Testis (tissue), 2 donors: ENCODE measurements around the gene JTB.

ENCODE experiments used
- POLR2A ChIP-seq: fragments of 450-650 bp; IDR thresholded peaks from one replicate; pipeline ENCODE4 v1.6.1; 2017; ENCODE audit warnings: antibody characterized with exemption, mild to moderate bottlenecking, moderate library complexity
- TF ChIP-seq, protein P1 (sequence below), 3 experiments: fragments of 450-650 bp in 2 of 3; fragments of 200-600 bp in 1 of 3; sonication (generic) in 1 of 3; IDR thresholded peaks; one replicate each; pipeline ENCODE4 v1.5.1; 2016 to 2019; ENCODE audit warnings: antibody characterized with exemption in 3 of 3, mild to moderate bottlenecking in 2 of 3, moderate library complexity in 1 of 3

DNA sequence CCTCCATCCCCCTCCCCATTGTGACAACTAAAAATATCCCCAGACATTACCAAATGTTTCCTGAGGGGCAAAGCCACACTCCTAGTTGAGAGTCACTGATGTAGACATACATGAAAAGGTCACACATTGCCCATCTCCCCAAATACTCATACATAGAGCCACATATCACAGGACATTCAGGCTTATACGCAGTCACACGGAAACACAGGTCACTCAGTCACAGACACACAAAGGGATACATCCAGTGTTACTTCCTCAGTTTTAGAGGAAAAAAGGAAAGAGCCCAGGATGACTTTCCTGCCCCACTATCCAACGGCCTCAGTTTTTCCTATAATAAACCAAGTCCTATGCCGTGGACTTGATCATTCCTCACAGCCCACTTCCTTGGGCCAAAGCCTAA is 16.1 kb downstream of the JTB start:
- TF ChIP-seq, protein P1, sequence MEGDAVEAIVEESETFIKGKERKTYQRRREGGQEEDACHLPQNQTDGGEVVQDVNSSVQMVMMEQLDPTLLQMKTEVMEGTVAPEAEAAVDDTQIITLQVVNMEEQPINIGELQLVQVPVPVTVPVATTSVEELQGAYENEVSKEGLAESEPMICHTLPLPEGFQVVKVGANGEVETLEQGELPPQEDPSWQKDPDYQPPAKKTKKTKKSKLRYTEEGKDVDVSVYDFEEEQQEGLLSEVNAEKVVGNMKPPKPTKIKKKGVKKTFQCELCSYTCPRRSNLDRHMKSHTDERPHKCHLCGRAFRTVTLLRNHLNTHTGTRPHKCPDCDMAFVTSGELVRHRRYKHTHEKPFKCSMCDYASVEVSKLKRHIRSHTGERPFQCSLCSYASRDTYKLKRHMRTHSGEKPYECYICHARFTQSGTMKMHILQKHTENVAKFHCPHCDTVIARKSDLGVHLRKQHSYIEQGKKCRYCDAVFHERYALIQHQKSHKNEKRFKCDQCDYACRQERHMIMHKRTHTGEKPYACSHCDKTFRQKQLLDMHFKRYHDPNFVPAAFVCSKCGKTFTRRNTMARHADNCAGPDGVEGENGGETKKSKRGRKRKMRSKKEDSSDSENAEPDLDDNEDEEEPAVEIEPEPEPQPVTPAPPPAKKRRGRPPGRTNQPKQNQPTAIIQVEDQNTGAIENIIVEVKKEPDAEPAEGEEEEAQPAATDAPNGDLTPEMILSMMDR (IDR thresholded peaks at IDR 0.05), result no peak
- no peak for TF ChIP-seq POLR2A
